ACC112 (cell line): ENCODE data around the gene DNMBP.
"Not testable (repeated sequence)": the region's sequence is repeated elsewhere in the genome, so short reads cannot be mapped to it uniquely, and the experiment has no call there.

ENCODE experiments used
- H2AFZ ChIP-seq: fragments of 200-600 bp; sonication (generic); one replicate; pipeline ENCODE4 v1.6.0; 2017; ENCODE audit warnings: antibody characterized with exemption, low read length; ENCODE audit not compliant: unreplicated experiment
- H3K27ac ChIP-seq: fragments of 200-600 bp; sonication (generic); 2 replicates; pipeline ENCODE4 v1.5.1; 2014; ENCODE audit warnings: low read depth, mild to moderate bottlenecking, antibody characterized with exemption, low read length, moderate library complexity
- H3K27me3 ChIP-seq: fragments of 200-600 bp; sonication (generic); 2 replicates; pipeline ENCODE4 v1.6.1; 2014; ENCODE audit warnings: mild to moderate bottlenecking, antibody characterized with exemption, low read length, moderate library complexity, mixed read lengths; ENCODE audit not compliant: insufficient read depth
- H3K36me3 ChIP-seq: fragments of 200-600 bp; sonication (generic); 2 replicates; pipeline ENCODE4 v1.6.1; 2016; ENCODE audit warnings: mild to moderate bottlenecking, antibody characterized with exemption, low read length, moderate library complexity, mixed read lengths; ENCODE audit not compliant: insufficient read depth
- H3K4me1 ChIP-seq: fragments of 200-600 bp; sonication (generic); one replicate; pipeline ENCODE4 v1.6.1; 2016; ENCODE audit warnings: low read length, mixed read lengths; ENCODE audit not compliant: insufficient read depth, unreplicated experiment, control insufficient read depth
- H3K4me3 ChIP-seq: fragments of 200-600 bp; sonication (generic); 2 replicates; pipeline ENCODE4 v1.5.1; 2014; ENCODE audit warnings: mild to moderate bottlenecking, low read depth, low read length
- H3K79me2 ChIP-seq: fragments of 200-600 bp; sonication (generic); one replicate; pipeline ENCODE4 v1.6.0; 2016; ENCODE audit warnings: low read length; ENCODE audit not compliant: control insufficient read depth, unreplicated experiment, insufficient read depth

DNMBP gene

DNA sequence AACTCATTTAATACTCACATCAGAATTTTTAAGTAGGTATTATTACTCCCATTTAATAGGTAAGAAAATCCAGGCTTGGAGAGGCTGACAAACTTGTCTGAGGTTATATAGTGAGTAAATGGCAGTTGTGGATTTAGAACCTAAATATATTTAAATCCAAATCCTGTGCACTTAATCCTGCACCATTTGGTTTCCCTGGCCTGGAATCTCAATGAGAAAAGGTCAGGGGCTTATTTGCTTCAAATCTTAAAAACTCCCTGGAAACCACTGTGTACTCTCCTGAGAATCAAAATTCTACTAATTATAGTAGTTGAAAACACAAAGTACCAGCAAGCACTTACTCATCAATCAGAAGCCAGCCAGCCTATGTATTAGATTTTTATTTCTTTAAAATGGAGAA, 97.7 kb downstream of the DNMBP start:
- Histone ChIP-seq H3K4me1 (peaks cover 49% of the 10 kb centered on the region), H3K27ac (peak overlapping the region; percentile 70), H2AFZ (no peak overlapping the region), H3K27me3 (no peaks in the 10 kb centered on the region), H3K36me3 (peaks cover 12% of the 10 kb centered on the region), H3K4me3 (no peak overlapping the region), H3K79me2 (peaks cover 82% of the 10 kb centered on the region)

- Histone ChIP-seq H3K36me3 (peaks cover 36% of the 10 kb centered on the region), H3K4me1 (peaks cover 57% of the 10 kb centered on the region), H2AFZ (no peak overlapping the region), H3K79me2 (peaks cover 61% of the 10 kb centered on the region), H3K27me3 (no peaks in the 10 kb centered on the region), H3K27ac (peak overlapping the region; percentile 90), H3K4me3 (no peak overlapping the region)
Observed at GRCh38 chr10:99908512-99908911, 101.2 kb downstream of the DNMBP start.

GRCh38 chr10:99906470-99906869, 103.3 kb downstream of the DNMBP start:
- Histone ChIP-seq H3K4me3 (peak overlapping the region; percentile 27; the same call in 1 of the 2 replicates), H3K4me1 (peaks cover 37% of the 10 kb centered on the region), H3K27ac (peak overlapping the region; percentile 90), H2AFZ (no peak overlapping the region), H3K79me2 (peaks cover 44% of the 10 kb centered on the region), H3K27me3 (no peaks in the 10 kb centered on the region), H3K36me3 (peaks cover 45% of the 10 kb centered on the region)

DNA sequence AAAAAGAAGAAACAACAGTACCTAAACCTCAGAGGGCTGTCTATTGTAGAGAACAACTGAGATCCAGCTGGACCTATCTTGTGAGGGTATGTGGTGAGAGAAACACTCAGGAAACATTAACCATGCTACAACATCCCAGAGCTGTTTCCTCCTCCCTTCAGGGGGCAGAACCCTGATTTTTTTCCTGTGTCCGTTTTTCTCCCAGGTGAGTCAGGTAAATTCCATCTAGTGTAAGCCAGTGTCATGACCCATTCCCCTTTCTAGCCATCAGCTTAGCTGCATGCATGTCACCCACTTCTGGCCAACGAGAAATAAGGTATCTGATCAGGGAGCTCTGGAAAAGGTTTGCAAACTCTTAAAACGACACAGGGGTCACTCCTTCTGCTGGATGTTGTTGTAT, 103.8 kb downstream of the DNMBP start:
- Histone ChIP-seq H3K4me1 (peaks cover 35% of the 10 kb centered on the region), H3K36me3 (peaks cover 45% of the 10 kb centered on the region), H3K27ac (peak overlapping the region; percentile 90), H3K27me3 (no peaks in the 10 kb centered on the region), H3K79me2 (peaks cover 39% of the 10 kb centered on the region), H2AFZ (no peak overlapping the region), H3K4me3 (no peak overlapping the region)

DNA sequence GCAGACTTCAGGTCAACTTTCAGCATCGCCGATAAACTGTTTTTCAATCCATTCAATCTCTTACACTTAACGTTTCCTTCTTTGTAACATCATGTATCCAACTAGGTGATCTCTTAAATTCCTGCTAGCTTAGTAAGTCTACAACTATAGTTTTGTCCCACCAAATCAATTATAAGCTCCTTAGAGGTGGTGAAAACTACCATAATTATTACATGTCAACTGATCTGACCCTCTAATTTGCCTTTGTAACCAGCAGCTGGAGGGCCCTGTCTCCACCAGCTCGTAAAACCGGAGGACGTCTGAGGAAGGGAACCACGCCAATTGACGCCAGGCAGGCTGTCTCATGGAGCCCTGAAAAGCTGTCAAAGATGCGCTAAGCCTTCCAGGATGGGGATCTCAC, 113.9 kb downstream of the DNMBP start:
- H3K4me1 ChIP-seq, result no peaks in the 10 kb centered on the region
- H3K27me3 ChIP-seq, result no peaks in the 10 kb centered on the region
- no peak overlapping the region for H2AFZ ChIP-seq
- peaks cover 45% of the 10 kb centered on the region for H3K36me3 ChIP-seq
- H3K79me2 ChIP-seq, result no peaks in the 10 kb centered on the region
- no peak overlapping the region for H3K27ac ChIP-seq
- no peak overlapping the region for H3K4me3 ChIP-seq

DNA sequence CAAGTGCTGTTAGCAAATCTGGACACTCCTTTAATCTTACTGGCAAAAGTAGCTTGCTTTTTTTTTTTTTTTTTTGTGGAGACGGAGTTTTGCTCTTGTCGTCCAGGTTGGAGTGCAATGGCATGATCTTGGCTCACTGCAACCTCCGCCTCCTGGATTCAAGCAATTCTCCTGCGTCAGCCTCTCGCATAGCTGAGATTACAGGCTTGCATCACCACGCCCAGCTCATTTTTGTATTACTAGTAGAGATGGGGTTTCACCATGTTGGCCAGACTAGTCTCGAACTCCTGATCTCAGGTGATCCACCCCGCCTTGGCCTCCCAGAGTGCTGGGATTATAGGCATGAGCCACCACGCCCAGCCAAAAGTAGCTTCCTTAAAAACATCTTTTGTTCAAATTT, 114.7 kb downstream of the DNMBP start:
- H2AFZ ChIP-seq, H3K4me3 ChIP-seq, H3K27ac ChIP-seq, H3K27me3 ChIP-seq, H3K79me2 ChIP-seq, H3K4me1 ChIP-seq: not testable (repeated sequence)
- peaks cover 45% of the 10 kb centered on the region for H3K36me3 ChIP-seq

- H3K4me3 ChIP-seq, result no peak overlapping the region
- H3K36me3 ChIP-seq, result peaks cover 41% of the 10 kb centered on the region
- no peak overlapping the region for H3K27ac ChIP-seq
- H2AFZ ChIP-seq, result no peak overlapping the region
- H3K27me3 ChIP-seq, result no peaks in the 10 kb centered on the region
- no peaks in the 10 kb centered on the region for H3K79me2 ChIP-seq
- no peaks in the 10 kb centered on the region for H3K4me1 ChIP-seq
Observed at GRCh38 chr10:99894613-99895012, 115.1 kb downstream of the DNMBP start.

DNA sequence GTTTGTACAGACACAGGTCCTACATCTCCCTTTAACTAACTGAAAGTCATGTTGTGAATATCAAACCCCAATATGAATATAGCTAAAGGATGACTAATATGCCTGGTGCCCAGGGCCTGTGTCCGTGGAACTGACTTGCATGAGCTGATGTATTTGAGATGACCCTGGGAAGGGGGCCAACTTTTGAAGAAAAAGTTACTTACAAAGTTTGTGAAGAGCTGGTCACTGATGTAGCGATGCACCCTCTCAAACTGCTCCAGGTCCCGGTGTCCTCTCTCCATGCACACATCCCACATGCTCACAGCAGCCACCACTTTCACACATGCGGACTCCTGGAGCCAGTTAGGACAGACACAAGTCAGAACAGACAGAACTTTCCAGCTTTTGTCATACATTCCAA, 121.1 kb downstream of the DNMBP start:
- no peaks in the 10 kb centered on the region for H3K27me3 ChIP-seq
- peaks cover 10% of the 10 kb centered on the region for H3K4me1 ChIP-seq
- H3K79me2 ChIP-seq, result no peaks in the 10 kb centered on the region
- peak overlapping the region; percentile 41; the same call in 1 of the 2 replicates for H3K27ac ChIP-seq
- peaks cover 31% of the 10 kb centered on the region for H3K36me3 ChIP-seq
- H2AFZ ChIP-seq, result no peak overlapping the region
- no peak overlapping the region for H3K4me3 ChIP-seq

DNA sequence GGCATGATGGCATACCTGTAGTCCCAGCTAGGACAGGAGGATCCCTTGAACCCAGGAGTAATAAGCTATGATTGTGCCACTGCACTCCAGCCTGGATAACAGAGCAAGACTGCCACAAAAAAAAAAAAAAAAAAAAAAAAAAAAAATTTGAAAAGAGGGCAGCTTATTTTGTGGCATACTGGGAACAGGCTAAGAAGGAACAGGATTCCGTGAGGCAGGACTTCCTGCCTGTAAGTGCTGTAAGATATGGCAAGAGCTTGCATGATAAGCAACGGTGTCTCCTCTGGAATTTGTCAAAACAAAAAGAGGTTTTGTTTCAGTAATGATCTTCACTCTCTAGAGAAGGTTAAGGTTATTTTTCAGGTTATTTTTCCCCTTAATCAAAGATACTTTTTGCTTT, 126.2 kb downstream of the DNMBP start:
- Histone ChIP-seq H3K4me3 (no peak overlapping the region), H3K27me3 (no peaks in the 10 kb centered on the region), H3K27ac (no peak overlapping the region), H2AFZ (no peak overlapping the region), H3K4me1 (no peaks in the 10 kb centered on the region), H3K79me2 (no peaks in the 10 kb centered on the region), H3K36me3 (peaks cover 60% of the 10 kb centered on the region)

GRCh38 chr10:99881371-99881770, 128.4 kb downstream of the DNMBP start:
- Histone ChIP-seq H3K4me3 (no peak overlapping the region), H3K79me2 (no peaks in the 10 kb centered on the region), H3K27ac (no peak overlapping the region), H3K36me3 (peaks cover 71% of the 10 kb centered on the region), H3K4me1 (no peaks in the 10 kb centered on the region), H2AFZ (no peak overlapping the region), H3K27me3 (no peaks in the 10 kb centered on the region)

GRCh38 chr10:99880080-99880835, 129.5 kb downstream of the DNMBP start:
- Histone ChIP-seq H2AFZ (no peak overlapping the region), H3K27me3 (no peaks in the 10 kb centered on the region), H3K27ac (no peak overlapping the region), H3K4me3 (no peak overlapping the region), H3K36me3 (peaks cover 66% of the 10 kb centered on the region), H3K4me1 (no peaks in the 10 kb centered on the region), H3K79me2 (no peaks in the 10 kb centered on the region)
